ENCODE measurements around the gene RPRD1B. TPM values are rescaled to one million over a fixed set of nuclear protein-coding genes. Genes with fewer than 3 reads are reported as not detected.
"Not testable (repeated sequence)": the region's sequence is repeated elsewhere in the genome, so short reads cannot be mapped to it uniquely, and the experiment has no call there.

Gene RPRD1B
- total RNA-seq, 1 experiment from 2014 or later: 42.6 TPM

GRCh38 chr20:38005903-38006302, 27.6 kb upstream of the RPRD1B start:
- no peak for DNase-seq (ENCODE audit: unreplicated experiment)
- Mint-ChIP-seq H3K27me3 (ENCODE audit: insufficient read depth, unreplicated experiment) (no peaks in the 10 kb centered on the region), H3K27ac (ENCODE audit: low read depth, unreplicated experiment) (no peak overlapping the region), H3K4me1 (ENCODE audit: insufficient read depth, unreplicated experiment) (peaks cover 11% of the 10 kb centered on the region), H3K9me3 (ENCODE audit: unreplicated experiment) (no peaks in the 10 kb centered on the region), H3K36me3 (ENCODE audit: insufficient read depth, unreplicated experiment) (peaks cover 51% of the 10 kb centered on the region), H3K4me3 (ENCODE audit: unreplicated experiment) (no peak overlapping the region)
- no TSS peak for BruUV-seq (replicated peaks)
- intact Hi-C loops (cut with micrococcal nuclease): no loop called here
- no peak for TF ChIP-seq CTCF (IDR thresholded peaks at IDR 0.05; ENCODE audit: unreplicated experiment)
- POLR2A ChIA-PET: interaction anchor here (1.3 kb wide), 1 partner anchor 11 kb away, joined by 3 read pairs; no protein-coding TSS in a partner anchor
- CTCF ChIA-PET: interaction anchor here (0.5 to 1.4 kb wide), 7 partner anchors 12 to 442 kb away, joined by 3 to 4 read pairs (median 3); no protein-coding TSS in a partner anchor

GRCh38 chr20:38007526-38007925, 26.0 kb upstream of the RPRD1B start:
- H3K27me3 Mint-ChIP-seq (ENCODE audit: insufficient read depth, unreplicated experiment): no peaks in the 10 kb centered on the region
- CTCF ChIA-PET: interaction anchor here (0.6 to 0.9 kb wide), 3 partner anchors 14 to 453 kb away, joined by 3 to 4 read pairs (median 3); no protein-coding TSS in a partner anchor

GRCh38 chr20:38008233-38008944, 25.2 kb upstream of the RPRD1B start:
- H3K36me3 Mint-ChIP-seq (ENCODE audit: insufficient read depth, unreplicated experiment): peaks cover 59% of the 10 kb centered on the region
- CTCF ChIA-PET: interaction anchor here (0.8 to 0.9 kb wide), 2 partner anchors 331 to 454 kb away, joined by 3 read pairs; no protein-coding TSS in a partner anchor

More at GRCh38 chr20:38007526-38007925, 26.0 kb upstream of the RPRD1B start:
- H3K36me3 Mint-ChIP-seq (ENCODE audit: insufficient read depth, unreplicated experiment): peaks cover 56% of the 10 kb centered on the region
- peaks cover 6% of the 10 kb centered on the region for H3K4me1 Mint-ChIP-seq (ENCODE audit: insufficient read depth, unreplicated experiment)
- no peak for TF ChIP-seq CTCF (IDR thresholded peaks at IDR 0.05; ENCODE audit: unreplicated experiment)
- H3K4me3 Mint-ChIP-seq (ENCODE audit: unreplicated experiment): no peak overlapping the region
- BruUV-seq (replicated peaks): no TSS peak
- DNase-seq (ENCODE audit: unreplicated experiment): no peak
- POLR2A ChIA-PET: interaction anchor here (1.3 to 2.2 kb wide), 5 partner anchors 9 to 26 kb away, joined by 3 to 11 read pairs (median 4); partner anchors contain the start of genes RPRD1B and TTI1
- intact Hi-C loops (cut with micrococcal nuclease): no loop called here
- H3K9me3 Mint-ChIP-seq (ENCODE audit: unreplicated experiment): no peaks in the 10 kb centered on the region
- H3K27ac Mint-ChIP-seq (ENCODE audit: low read depth, unreplicated experiment): no peak overlapping the region

GRCh38 chr20:38009416-38009815, 24.1 kb upstream of the RPRD1B start:
- H3K27ac Mint-ChIP-seq (ENCODE audit: low read depth, unreplicated experiment); DNase-seq (ENCODE audit: unreplicated experiment); H3K27me3 Mint-ChIP-seq (ENCODE audit: insufficient read depth, unreplicated experiment); intact Hi-C loops (cut with micrococcal nuclease); H3K9me3 Mint-ChIP-seq (ENCODE audit: unreplicated experiment); H3K4me1 Mint-ChIP-seq (ENCODE audit: insufficient read depth, unreplicated experiment); H3K4me3 Mint-ChIP-seq (ENCODE audit: unreplicated experiment); BruUV-seq (replicated peaks): not testable (repeated sequence)
- ChIA-PET POLR2A (interaction anchor here (0.6 to 2.2 kb wide), 5 partner anchors 8 to 24 kb away, joined by 3 to 11 read pairs (median 3); partner anchors contain the start of genes RPRD1B and TTI1), CTCF (interaction anchor here (0.6 to 0.8 kb wide), 2 partner anchors 29 to 330 kb away, joined by 3 read pairs; no protein-coding TSS in a partner anchor)
- H3K36me3 Mint-ChIP-seq (ENCODE audit: insufficient read depth, unreplicated experiment): peaks cover 54% of the 10 kb centered on the region

More at GRCh38 chr20:38008233-38008944, 25.2 kb upstream of the RPRD1B start:
- no peak overlapping the region for H3K27ac Mint-ChIP-seq (ENCODE audit: low read depth, unreplicated experiment)
- intact Hi-C loops (cut with micrococcal nuclease): no loop called here
- H3K4me3 Mint-ChIP-seq (ENCODE audit: unreplicated experiment): no peak overlapping the region
- no TSS peak for BruUV-seq (replicated peaks)
- H3K4me1 Mint-ChIP-seq (ENCODE audit: insufficient read depth, unreplicated experiment): peaks cover 6% of the 10 kb centered on the region
- DNase-seq (ENCODE audit: unreplicated experiment): no peak
- POLR2A ChIA-PET: interaction anchor here (0.7 to 2.2 kb wide), 5 partner anchors 9 to 278 kb away, joined by 3 to 11 read pairs (median 3); partner anchors contain the start of genes RPRD1B and TTI1
- no peaks in the 10 kb centered on the region for H3K9me3 Mint-ChIP-seq (ENCODE audit: unreplicated experiment)
- TF ChIP-seq CTCF (IDR thresholded peaks at IDR 0.05; ENCODE audit: unreplicated experiment): no peak
- H3K27me3 Mint-ChIP-seq (ENCODE audit: insufficient read depth, unreplicated experiment): no peaks in the 10 kb centered on the region

All from MCF 10A (cell line).